HEK293 (cell line): Measurements from ENCODE around the gene DFFA.

Source experiments
- CTCF ChIA-PET: fragments of 350-600 bp; formaldehyde crosslinking; extraction: SDS; loops from one replicate; lab custom pipeline; 2021; ENCODE audit warnings: antibody characterized with exemption; lab: Yijun Ruan, JAX
- POLR2A ChIA-PET: fragments of 300-600 bp; formaldehyde crosslinking; extraction: SDS; loops from one replicate; lab custom pipeline; 2020; ENCODE audit warnings: antibody characterized with exemption, inconsistent platforms; lab: Yijun Ruan, JAX
- H3K27ac ChIP-seq: fragments of 200-500 bp; sonication (Bioruptor generic); 2 replicates; pipeline ENCODE4 v1.5.1; 2014; ENCODE audit warnings: low read depth, low read length, control low read depth, inconsistent platforms; ENCODE audit errors: extremely low read depth
- H3K36me3 ChIP-seq, 2 experiments: fragments of 200-500 bp in 1 of 2; sonication (Bioruptor generic) in 1 of 2; 1 replicate in 1 of 2; 2 replicates in 1 of 2; pipeline ENCODE4 v1.5.1; 2014 to 2017; ENCODE audit warnings: inconsistent platforms in 2 of 2, low read length in 2 of 2; ENCODE audit not compliant: control insufficient read depth in 2 of 2, insufficient read depth in 1 of 2
- H3K4me1 ChIP-seq: fragments of 200-500 bp; sonication (Bioruptor generic); 2 replicates; pipeline ENCODE4 v1.5.1; 2014; ENCODE audit warnings: mild to moderate bottlenecking, low read length, inconsistent platforms; ENCODE audit not compliant: control insufficient read depth, insufficient read depth
- H3K4me3 ChIP-seq: 2 replicates; pipeline ENCODE4 v1.5.1; 2011; ENCODE audit warnings: low read depth, mild to moderate bottlenecking, control low read depth, low read length, moderate library complexity
- H3K9me3 ChIP-seq: fragments of 200-500 bp; sonication (Bioruptor generic); 2 replicates; pipeline ENCODE4 v1.5.1; 2014; ENCODE audit warnings: low read depth, low read length, inconsistent platforms; ENCODE audit not compliant: control insufficient read depth, insufficient read depth
- AEBP2 ChIP-seq: fragments of 450-650 bp; formaldehyde crosslinking; IDR thresholded peaks from 2 replicates; pipeline ENCODE4 v1.5.1; 2016; ENCODE audit warnings: missing biosample characterization, missing genetic modification characterization, borderline replicate concordance
- BCL11A ChIP-seq: fragments of 450-650 bp; formaldehyde crosslinking; IDR thresholded peaks from 2 replicates; pipeline ENCODE4 v1.5.1; 2016; ENCODE audit warnings: low read depth, missing biosample characterization, missing genetic modification characterization
- HOXD13 ChIP-seq: sonication (generic); formaldehyde crosslinking; IDR thresholded peaks from 2 replicates; pipeline ENCODE4 v1.8.0; 2022; ENCODE audit warnings: missing genetic modification reagents, borderline replicate concordance
- KLF16 ChIP-seq: fragments of 450-650 bp; formaldehyde crosslinking; IDR thresholded peaks from 2 replicates; pipeline ENCODE4 v1.5.1; 2017; ENCODE audit warnings: missing biosample characterization, missing genetic modification characterization
- KLF17 ChIP-seq: fragments of 450-650 bp; formaldehyde crosslinking; IDR thresholded peaks from 2 replicates; pipeline ENCODE4 v1.5.1; 2016; ENCODE audit warnings: missing biosample characterization, missing genetic modification characterization
- MZF1 ChIP-seq: fragments of 450-650 bp; formaldehyde crosslinking; IDR thresholded peaks from 2 replicates; pipeline ENCODE4 v1.5.1; 2017; ENCODE audit warnings: missing biosample characterization, missing genetic modification characterization, borderline replicate concordance
- PRDM1 ChIP-seq: fragments of 450-650 bp; formaldehyde crosslinking; IDR thresholded peaks from 2 replicates; pipeline ENCODE4; 2016; ENCODE audit warnings: missing biosample characterization, missing genetic modification characterization
- SALL2 ChIP-seq: fragments of 450-650 bp; formaldehyde crosslinking; IDR thresholded peaks from 2 replicates; pipeline ENCODE4 v1.5.0; 2017; ENCODE audit warnings: missing biosample characterization, mild to moderate bottlenecking, missing genetic modification characterization, borderline replicate concordance
- ZFP37 ChIP-seq: fragments of 450-650 bp; formaldehyde crosslinking; IDR thresholded peaks from 2 replicates; pipeline ENCODE4 v1.5.1; 2016; ENCODE audit warnings: missing biosample characterization, missing genetic modification characterization
- ZNF10 ChIP-seq: fragments of 450-650 bp; formaldehyde crosslinking; IDR thresholded peaks from 2 replicates; pipeline ENCODE4 v1.5.1; 2017; ENCODE audit warnings: missing biosample characterization, missing genetic modification characterization
- ZNF114 ChIP-seq: fragments of 450-650 bp; formaldehyde crosslinking; IDR thresholded peaks from 2 replicates; pipeline ENCODE4 v1.5.0; 2017; ENCODE audit warnings: missing biosample characterization, missing genetic modification characterization
- ZNF311 ChIP-seq: fragments of 450-650 bp; formaldehyde crosslinking; IDR thresholded peaks from 2 replicates; pipeline ENCODE4 v1.5.1; 2017; ENCODE audit warnings: missing biosample characterization, missing genetic modification characterization, borderline replicate concordance
- ZNF335 ChIP-seq: fragments of 450-650 bp; formaldehyde crosslinking; conservative IDR thresholded peaks from 2 replicates; pipeline ENCODE4 v1.5.1; 2016; ENCODE audit warnings: missing biosample characterization, missing genetic modification characterization
- ZNF510 ChIP-seq: fragments of 450-650 bp; formaldehyde crosslinking; IDR thresholded peaks from 2 replicates; pipeline ENCODE4 v1.5.1; 2018; ENCODE audit warnings: mild to moderate bottlenecking, missing genetic modification characterization, missing biosample characterization; ENCODE audit not compliant: insufficient replicate concordance
- ZNF558 ChIP-seq: fragments of 450-650 bp; formaldehyde crosslinking; IDR thresholded peaks from 2 replicates; pipeline ENCODE4 v1.5.1; 2016; ENCODE audit warnings: missing biosample characterization, missing genetic modification characterization
- ZNF561 ChIP-seq: fragments of 450-650 bp; IDR thresholded peaks from 2 replicates; pipeline ENCODE4 v1.5.1; 2018; ENCODE audit warnings: missing biosample characterization, missing genetic modification characterization, borderline replicate concordance
- ZNF571 ChIP-seq: fragments of 450-650 bp; formaldehyde crosslinking; IDR thresholded peaks from 2 replicates; pipeline ENCODE4 v1.5.0; 2017; ENCODE audit warnings: missing biosample characterization, missing genetic modification characterization
- ZNF596 ChIP-seq: fragments of 450-650 bp; IDR thresholded peaks from 2 replicates; pipeline ENCODE4 v1.5.0; 2018; ENCODE audit warnings: missing biosample characterization, mild to moderate bottlenecking, missing genetic modification characterization, moderate library complexity
- ZNF624 ChIP-seq: fragments of 450-650 bp; formaldehyde crosslinking; IDR thresholded peaks from 2 replicates; pipeline ENCODE4 v1.5.1; 2017; ENCODE audit warnings: missing biosample characterization, missing genetic modification characterization
- ZNF629 ChIP-seq: fragments of 450-650 bp; formaldehyde crosslinking; IDR thresholded peaks from 2 replicates; pipeline ENCODE4 v1.5.1; 2017; ENCODE audit warnings: missing biosample characterization, missing genetic modification characterization
- ZNF670 ChIP-seq: fragments of 450-650 bp; formaldehyde crosslinking; IDR thresholded peaks from 2 replicates; pipeline ENCODE4 v1.5.1; 2016; ENCODE audit warnings: missing biosample characterization, missing genetic modification characterization, low read depth
- ZNF776 ChIP-seq: fragments of 450-650 bp; formaldehyde crosslinking; IDR thresholded peaks from 2 replicates; pipeline ENCODE4 v1.5.0; 2017; ENCODE audit warnings: missing biosample characterization, missing genetic modification characterization, borderline replicate concordance
- ZNF791 ChIP-seq: fragments of 450-650 bp; formaldehyde crosslinking; IDR thresholded peaks from 2 replicates; pipeline ENCODE4 v1.5.1; 2016; ENCODE audit warnings: missing biosample characterization, missing genetic modification characterization

Gene DFFA

DNA sequence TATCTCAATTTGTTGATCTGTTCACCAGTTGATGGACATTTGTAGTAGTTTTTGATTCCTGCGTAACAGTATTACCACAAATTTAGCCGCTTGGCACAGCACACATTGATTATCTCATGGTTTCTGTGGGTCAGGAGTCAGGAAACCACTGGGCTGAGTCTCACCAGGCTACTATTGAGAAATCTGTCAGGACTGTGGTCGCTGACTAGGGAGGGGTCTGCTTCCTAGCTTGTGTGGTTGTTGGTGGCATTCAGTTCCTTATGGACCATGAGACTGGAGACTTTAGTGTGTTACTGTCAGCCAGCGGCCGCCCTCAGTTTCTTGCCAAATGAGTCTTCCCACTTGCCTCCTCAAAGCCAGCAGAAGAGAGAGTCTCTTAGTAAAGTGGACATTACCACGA is 12.2 kb upstream of the DFFA start:
- ChIA-PET POLR2A (no interaction called here), CTCF (interaction anchor here (0.7 to 2.5 kb wide), 3 partner anchors 10 to 1393 kb away, joined by 5 to 17 read pairs (median 5); no protein-coding TSS in a partner anchor)
- Histone ChIP-seq H3K4me3 (no peak overlapping the region), H3K9me3 (no peaks in the 10 kb centered on the region), H3K27ac (0 out of 2 replicates have a peak overlapping the region, but pooled peaks have one; percentile 11), H3K36me3 (peaks cover 12% of the 10 kb centered on the region in 2 experiments; a peak in 2 of 3 replicates), H3K4me1 (0 out of 2 replicates have a peak, but pooled peaks cover 3% of the 10 kb centered on the region)
- TF ChIP-seq AEBP2 (tag by site-specific recombination) (no peak), ZNF670 (no peak), ZNF776 (tag by site-specific recombination) (no peak), ZNF510 (tag by site-specific recombination) (no peak), KLF16 (no peak), ZFP37 (tag by site-specific recombination) (no peak), ZNF624 (no peak), KLF17 (tag by site-specific recombination) (no peak), ZNF791 (no peak), ZNF311 (no peak), BCL11A (no peak), ZNF10 (no peak), ZNF561 (no peak), ZNF335 (no peak), ZNF558 (tag by site-specific recombination) (no peak)

DNA sequence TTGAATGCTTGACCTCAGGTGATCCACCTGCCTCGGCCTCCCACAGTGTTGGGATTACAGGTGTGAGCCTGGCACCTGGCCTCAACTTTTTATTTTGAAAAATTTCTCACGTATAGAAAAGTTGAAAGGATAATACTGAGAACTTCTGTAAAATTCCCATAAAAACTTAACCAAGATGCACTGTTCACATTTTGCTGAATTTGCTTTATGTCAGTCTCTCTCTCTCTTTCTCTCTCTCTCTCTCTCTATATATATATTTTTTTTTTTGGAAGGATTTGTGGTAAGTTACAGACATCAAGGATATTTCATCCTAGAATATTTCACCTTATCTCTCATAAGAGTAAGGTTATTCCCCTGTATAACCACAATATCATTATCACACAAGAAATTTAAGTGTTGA is 8.3 kb upstream of the DFFA start:
- H3K36me3 ChIP-seq: peaks cover 8 to 12% of the 10 kb centered on the region in 2 experiments; a peak in 2 of 3 replicates
- no peak overlapping the region for H3K4me3 ChIP-seq
- H3K27ac ChIP-seq: no peak overlapping the region
- no peaks in the 10 kb centered on the region for H3K9me3 ChIP-seq
- H3K4me1 ChIP-seq: no peaks in the 10 kb centered on the region
- ChIA-PET POLR2A (no interaction called here), CTCF (interaction anchor here (0.6 kb wide), 2 partner anchors 29 to 350 kb away, joined by 3 to 4 read pairs; no protein-coding TSS in a partner anchor)
- TF ChIP-seq ZNF596 (tag by site-specific recombination) (peak; percentile 64), ZNF311 (no peak)

GRCh38 chr1:10479296-10479695 is 7.0 kb upstream of the DFFA start:
- ChIA-PET CTCF (interaction anchor here (2.8 kb wide), 1 partner anchor 15 kb away, joined by 17 read pairs; no protein-coding TSS in a partner anchor), POLR2A (no interaction called here)
- Histone ChIP-seq H3K27ac (no peak overlapping the region), H3K36me3 (peaks cover 6 to 8% of the 10 kb centered on the region in 2 experiments; a peak in 2 of 3 replicates), H3K9me3 (no peaks in the 10 kb centered on the region), H3K4me3 (no peak overlapping the region), H3K4me1 (no peaks in the 10 kb centered on the region)
- TF ChIP-seq HOXD13 (CRISPR knock-in tag): no peak
- no peak for TF ChIP-seq SALL2 (tag by site-specific recombination)
- TF ChIP-seq MZF1 (tag by site-specific recombination): no peak
- TF ChIP-seq PRDM1 (tag by site-specific recombination): no peak
- no peak for TF ChIP-seq ZNF114 (tag by site-specific recombination)
- no peak for TF ChIP-seq ZNF596 (tag by site-specific recombination)
- no peak for TF ChIP-seq ZNF629
- TF ChIP-seq ZNF571 (tag by site-specific recombination): no peak
